Stimulated activated naive CD8-positive, alpha-beta T cell treated with anti-CD3 and anti-CD28 coated beads, Interleukin-15, Interleukin-2, amounts not matched to agents 100 U/mL and 50 U/mL, for 24 hours (primary cell): ENCODE results near the gene SCGB2B2.
A peak's percentile ranks its signal among the peaks of the same experiment; 100 is the strongest.
"Not testable (repeated sequence)": the region's sequence is repeated elsewhere in the genome, so short reads cannot be mapped to it uniquely, and the experiment has no call there.

ENCODE experiments used
- ATAC-seq: fragments of 150-1000 bp; cut with Tn5 transposase; one replicate; pipeline ENCODE4 v1.10.0; 2021
- DNase-seq: peaks from one replicate; pipeline ENCODE4 v3.0.0; 2021

The SCGB2B2 gene

DNA sequence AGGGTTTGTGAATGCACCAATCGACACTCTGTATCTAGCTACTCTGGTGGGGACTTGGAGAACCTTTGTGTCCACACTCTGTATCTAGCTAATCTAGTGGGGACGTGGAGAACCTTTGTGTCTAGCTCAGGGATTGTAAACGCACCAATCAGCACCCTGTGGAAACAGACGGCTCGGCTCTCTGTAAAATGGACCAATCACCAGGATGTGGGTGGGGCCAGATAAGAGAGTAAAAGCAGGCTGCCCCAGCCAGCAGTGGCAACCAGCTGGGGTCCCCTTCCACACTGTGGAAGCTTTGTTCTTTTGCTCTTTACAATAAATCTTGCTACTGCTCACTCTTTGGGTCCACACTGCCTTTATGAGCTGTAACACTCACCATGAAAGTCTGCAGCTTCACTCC lies 8.3 kb downstream of the SCGB2B2 start:
- not testable (repeated sequence) for ATAC-seq

DNA sequence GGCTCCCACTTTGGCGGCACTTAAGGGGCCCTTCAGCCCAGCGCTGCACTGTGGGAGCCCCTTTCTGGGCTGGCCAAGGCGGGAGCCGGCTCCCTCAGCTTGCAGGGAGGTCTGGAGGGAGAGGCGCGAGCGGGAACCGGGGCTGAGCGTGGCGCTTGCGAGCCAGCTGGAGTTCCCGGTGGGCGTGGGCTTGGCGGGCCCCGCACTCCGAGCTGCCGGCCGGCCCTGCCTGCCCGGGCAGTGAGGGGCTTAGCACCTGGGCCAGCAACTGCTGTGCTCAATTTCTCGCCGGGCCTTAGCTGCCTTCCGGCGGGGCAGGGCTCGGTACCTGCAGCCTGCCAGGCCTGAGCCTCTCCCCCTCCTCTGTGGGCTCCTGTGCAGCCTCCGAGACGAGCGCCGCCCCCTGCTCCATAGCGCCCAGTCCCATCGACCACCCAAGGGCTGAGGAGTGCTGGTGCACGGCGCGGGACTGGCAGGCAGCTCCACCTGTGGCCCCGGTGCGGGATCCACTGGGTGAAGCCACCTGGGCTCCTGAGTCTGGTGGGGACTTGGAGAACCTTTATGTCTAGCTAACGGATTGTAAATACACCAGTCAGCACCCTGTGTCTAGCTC lies 8.8 kb downstream of the SCGB2B2 start:
- ATAC-seq = not testable (repeated sequence)

More for the DNA sequence above, 8.3 kb downstream of the SCGB2B2 start:
- DNase-seq = not testable (repeated sequence)

DNA sequence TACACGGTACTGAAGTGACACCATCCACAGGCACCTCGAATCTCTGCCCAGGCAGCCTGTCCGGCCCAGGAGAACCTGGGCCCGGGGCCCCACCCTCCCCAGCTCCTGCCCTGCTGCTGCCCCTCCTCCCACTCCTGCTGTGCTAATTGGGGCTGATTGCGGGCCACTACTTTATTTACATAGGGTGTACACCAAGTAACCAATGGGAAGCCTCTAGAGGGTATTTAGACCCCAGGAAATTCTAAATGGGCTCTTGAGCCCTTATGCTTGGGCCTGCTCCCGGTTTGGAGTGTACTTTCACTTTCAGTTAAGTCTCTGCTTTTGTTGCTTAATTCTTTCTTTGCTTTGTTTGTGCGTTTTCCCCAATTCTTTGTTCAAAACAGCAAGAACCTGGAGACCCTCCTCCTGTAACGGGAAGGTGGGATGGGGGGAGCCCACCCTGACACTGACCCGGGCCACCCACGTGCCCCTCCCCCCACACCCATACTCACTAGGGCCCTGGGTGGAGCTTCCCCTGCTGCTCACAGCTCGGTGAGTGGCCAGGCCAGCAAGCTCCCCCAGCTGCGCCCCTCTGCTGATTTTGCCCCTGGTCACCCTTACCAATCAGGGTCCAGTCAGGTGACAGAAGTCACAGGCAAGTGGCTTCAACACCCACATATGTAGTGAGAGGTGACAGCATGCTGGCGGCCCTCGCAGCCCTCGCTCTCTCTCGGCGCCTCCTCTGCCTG lies 9.4 kb downstream of the SCGB2B2 start:
- DNase-seq = no peak
- ATAC-seq = no peak

More for the DNA sequence above, 8.8 kb downstream of the SCGB2B2 start:
- DNase-seq = not testable (repeated sequence)

DNA sequence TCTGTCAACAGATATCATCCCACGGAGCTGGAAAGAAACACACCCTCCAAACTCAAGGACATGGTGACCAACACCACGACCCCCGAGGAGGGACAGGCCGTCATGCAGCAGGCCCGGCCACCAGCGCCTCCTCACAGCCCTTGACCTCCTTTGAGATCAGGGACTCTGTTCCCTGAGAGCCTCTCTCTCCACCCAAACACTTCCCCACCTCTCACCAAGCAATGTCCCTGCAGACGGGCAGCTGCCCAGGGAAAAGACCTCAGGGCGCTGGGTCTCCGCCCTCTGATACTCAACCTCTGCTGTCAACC lies 10.0 kb downstream of the SCGB2B2 start:
- ATAC-seq = no peak
- no peak for DNase-seq

DNA sequence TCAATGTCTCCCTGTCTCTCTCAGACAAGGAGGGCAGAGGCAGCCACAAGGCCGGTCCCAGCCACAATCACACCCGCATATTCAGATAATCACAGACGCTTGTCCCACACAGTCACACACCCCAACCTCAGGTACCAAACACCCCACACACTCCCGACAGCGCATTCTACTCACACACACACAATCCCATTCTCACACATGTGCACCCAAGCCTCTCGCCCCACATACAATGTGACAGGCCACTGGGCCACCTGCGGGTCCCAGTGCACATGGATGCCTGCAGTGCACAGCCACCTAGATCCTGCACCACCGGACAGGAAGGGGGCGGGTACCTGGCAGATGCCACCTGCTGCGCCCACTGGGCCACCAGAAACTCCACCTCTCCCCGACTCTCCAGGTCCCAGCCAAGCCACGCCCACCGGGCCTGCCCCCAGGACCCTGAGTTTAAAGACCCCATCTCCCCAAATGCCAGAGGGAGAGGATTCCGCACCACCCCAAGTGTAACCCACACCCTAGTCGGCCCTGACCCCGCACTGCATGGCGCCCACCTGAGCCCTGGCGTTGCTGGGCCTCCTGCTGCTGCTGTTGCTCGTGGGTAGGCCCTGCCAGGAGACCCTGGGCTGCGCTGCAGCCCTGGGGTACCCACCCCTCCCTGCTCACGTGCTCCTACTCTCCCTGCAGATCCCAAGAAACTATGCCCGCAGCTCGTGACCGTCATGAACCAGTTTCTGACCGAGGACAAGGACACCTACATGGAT lies 10.6 kb downstream of the SCGB2B2 start:
- DNase-seq = no peak
- no peak for ATAC-seq

DNA sequence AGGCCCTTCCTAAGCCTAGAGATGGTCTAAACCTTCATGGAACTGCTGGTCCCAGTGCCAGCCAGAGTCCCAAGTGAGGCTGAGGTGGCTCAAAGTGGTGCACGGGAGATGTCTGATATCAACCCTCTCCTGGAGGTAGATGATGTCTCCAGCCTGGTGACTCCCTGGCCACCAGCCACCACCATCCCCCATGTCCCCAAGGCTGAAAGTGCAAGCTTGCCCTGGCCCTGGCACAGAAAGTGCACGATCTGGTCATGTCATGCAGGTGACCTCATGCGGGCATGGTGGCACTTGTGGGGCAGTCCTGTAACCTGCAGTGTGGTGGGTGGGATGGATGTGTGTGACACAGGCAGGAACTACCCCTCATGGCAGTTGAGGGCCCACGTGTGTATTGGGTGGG lies 11.7 kb downstream of the SCGB2B2 start:
- not testable (repeated sequence) for DNase-seq, ATAC-seq

DNA sequence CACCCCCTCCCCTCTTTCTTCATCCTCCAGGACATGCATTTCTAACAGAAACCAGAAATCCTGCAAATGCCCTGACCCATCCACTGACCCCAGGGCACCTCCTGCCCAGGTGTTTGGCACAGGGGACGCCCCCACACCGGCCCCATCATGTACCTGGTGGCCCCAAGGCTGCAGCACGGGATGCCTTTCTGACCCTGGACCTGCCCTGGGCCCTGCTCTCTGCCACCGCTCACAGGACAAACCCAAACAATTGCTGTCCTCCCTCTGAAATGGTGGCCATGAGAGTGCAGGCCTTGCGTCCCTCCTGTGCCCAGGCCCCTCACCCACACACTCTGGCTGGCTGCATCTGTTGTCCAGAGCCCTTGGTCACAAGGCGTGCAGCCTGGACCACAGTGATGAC lies 12.1 kb downstream of the SCGB2B2 start:
- ATAC-seq (no peak), DNase-seq (no peak)

DNA sequence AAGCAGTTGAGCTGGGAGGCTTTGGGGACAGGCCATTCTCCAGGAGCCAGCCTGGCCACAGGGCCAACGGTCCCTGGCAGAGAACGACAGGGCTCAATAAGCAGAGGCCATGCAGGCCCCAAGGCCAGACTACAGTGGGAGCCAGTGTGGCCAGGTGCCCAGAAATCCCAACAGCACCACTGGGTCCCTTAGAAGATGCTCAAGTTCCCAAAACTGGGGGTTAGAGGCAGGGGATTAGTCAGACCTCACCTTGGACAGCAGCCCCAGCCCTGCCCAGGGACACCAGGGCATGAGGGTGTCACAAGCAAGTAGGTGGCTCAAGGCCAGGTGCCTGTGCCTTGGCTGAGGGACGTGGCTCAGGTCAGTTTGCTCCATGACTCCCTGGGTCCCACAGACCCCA lies 12.8 kb downstream of the SCGB2B2 start:
- no peak for ATAC-seq

DNA sequence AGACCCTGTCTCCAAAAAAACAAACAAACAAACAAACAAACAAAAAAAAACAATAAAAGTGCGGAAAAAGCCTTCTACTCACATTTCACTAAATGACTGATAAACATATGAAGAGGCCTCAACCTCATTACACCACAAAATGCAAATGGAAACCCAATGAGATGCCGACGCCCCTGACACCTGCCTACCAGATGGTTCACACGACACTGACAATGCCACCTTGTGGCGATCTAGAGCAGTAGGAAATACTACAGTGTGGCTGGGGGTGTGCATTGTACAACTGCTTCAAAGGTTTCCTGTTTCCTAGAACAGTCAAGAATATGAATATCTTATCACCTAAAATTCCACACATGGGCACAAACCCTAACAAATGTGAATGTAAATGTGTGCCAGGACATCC lies 14.0 kb downstream of the SCGB2B2 start:
- no peak for DNase-seq
- ATAC-seq = peak; percentile 85

More for the DNA sequence above, 12.8 kb downstream of the SCGB2B2 start:
- no peak for DNase-seq

DNA sequence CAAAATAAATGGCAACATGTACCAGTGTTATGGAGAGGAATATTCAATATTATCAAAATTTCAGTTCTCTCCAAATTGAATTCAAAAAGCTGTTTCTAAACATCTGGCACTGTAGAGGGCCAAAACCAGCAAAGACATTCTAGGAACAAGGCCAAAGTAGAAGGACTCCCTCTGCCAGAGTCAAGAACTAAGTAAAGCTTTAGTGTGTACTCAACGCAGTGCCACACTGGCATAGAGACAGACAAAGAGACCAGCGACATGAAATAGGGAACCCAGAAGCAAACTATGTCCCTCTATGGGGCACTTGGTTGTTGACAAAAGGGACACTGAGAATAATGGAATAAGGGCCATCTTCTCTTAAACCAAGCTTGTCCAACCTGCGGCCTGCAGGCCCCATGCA lies 15.6 kb downstream of the SCGB2B2 start:
- ATAC-seq (no peak), DNase-seq (no peak)

DNA sequence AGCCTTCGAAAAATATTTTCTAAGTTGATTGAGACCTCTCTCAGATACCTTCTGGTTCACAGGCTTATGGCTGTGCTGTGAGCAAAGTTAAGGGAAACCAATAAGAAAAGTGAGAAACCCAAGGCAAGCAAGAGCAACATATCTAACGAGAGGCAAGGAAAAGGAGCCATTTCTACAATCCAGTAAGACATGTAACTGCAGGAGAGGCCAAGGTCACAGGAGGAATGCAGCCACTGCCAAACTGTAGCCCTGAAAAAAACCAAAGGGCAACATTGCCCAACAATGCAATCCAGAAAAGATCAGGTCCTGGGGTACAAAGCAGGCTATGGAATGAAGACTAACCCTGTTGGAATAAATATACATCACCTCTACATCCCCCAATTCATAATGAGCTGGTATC lies 21.3 kb downstream of the SCGB2B2 start:
- ATAC-seq (no peak), DNase-seq (no peak)

DNA sequence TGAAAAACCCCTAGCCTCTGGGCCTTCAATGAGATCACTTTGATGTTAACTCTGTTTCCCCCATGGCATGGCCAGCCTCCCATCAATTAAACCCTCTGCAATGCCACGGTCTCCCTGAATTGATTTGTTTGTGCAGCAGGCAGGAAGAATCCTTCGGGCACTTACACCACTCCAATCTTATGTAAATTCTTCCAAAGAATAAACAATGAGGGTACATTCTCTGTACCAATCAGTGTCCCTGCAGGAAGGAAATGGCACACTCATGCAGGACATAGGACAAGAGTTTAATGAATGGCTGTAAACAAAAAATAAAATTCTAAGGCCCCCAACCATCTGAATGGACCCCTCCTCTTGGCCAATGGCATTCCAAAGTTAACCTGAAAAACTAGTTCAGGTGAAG lies 22.2 kb downstream of the SCGB2B2 start:
- ATAC-seq = no peak

DNA sequence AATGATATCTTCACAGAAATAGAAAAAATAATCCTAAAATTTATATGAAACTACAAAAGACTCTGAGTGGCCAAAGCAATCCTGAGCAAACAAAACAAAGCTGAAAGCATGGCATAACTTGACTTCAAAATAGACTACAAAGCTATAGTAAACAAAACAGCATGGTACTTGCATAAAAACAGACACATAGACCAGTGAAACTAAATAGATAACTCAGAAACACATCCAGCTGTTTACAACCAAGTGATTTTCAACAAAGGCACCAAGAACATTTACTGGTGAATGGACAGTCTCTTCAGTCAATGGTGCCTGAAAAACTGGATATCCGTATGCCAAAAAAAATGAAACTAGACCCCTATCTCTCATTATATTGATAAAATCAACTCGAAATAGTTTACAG lies 25.2 kb downstream of the SCGB2B2 start:
- no peak for ATAC-seq
- DNase-seq = no peak

More for the DNA sequence above, 22.2 kb downstream of the SCGB2B2 start:
- DNase-seq = no peak

DNA sequence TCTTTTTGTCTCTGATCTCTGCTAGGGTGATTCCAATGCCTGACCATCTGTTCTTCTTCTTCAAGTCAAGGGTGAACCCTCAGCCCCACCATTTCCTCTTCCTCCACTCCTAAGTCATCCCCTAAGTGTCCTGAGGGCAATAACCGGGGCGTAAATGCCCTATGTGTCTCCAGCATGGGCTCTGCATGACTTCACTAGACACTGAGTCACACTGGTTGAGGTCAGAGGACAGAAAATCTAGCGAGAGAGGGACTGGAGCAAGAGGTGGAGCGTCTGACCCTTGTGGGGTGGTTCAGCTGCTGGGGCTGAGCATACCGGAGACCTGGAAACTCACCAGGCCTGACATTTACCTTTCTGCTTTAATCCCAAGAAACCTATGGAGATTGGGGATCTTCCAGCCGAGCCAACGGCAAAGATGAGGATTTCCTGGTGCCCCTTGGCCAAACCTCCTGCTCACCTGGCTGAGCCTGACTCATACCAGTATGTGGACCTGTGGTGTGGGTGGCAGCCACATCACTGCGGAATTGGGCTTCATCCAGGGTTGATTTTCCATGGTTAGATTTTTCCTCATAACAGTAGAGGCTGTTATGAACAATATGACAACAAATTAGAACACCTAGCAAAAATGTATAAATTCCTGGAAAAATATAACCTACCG lies 26.9 kb downstream of the SCGB2B2 start:
- no peak for ATAC-seq
- no peak for DNase-seq

DNA sequence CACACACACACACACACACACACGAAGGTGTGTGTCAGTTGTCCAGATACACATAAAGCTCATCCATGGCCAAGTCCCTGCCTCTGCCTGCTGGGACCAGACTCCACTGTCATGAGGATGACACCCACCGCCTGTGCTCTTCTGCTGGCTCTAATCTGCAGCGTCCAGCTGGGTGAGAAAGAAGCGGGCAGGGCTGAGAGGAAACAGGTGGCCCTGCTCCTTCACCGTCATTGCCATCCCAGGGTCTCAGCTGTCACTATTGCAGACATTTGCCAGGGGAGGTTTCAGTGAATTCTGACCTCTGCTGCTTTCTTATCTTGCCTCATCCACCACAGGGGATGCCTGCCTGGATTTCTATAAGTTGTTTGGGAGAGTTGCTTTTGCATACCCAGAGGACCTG lies 31.4 kb downstream of the SCGB2B2 start:
- ATAC-seq = no peak

DNA sequence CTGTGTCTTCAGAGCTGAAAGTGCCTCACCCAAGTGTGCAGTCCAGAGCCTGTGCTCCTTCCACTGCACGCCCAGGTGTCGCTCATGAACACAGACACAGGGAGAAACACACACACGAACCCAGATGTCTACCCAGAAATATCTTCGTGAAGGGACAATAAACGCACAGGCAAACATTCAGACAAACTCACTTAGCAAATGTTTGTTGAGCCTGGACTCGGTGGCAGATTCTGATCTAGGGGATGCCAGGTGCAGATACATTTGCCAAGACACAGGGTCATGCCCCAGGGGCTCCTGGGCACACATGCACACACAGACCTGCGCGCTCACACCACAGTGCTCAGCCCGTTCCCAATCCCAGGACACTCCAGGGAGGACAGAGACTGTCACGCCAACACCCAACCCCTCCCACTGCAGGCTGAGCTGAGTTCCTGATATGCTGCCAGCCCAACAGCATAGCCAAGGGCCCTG lies 31.9 kb downstream of the SCGB2B2 start:
- no peak for DNase-seq
- ATAC-seq = no peak

More for the DNA sequence above, 31.4 kb downstream of the SCGB2B2 start:
- DNase-seq = no peak

DNA sequence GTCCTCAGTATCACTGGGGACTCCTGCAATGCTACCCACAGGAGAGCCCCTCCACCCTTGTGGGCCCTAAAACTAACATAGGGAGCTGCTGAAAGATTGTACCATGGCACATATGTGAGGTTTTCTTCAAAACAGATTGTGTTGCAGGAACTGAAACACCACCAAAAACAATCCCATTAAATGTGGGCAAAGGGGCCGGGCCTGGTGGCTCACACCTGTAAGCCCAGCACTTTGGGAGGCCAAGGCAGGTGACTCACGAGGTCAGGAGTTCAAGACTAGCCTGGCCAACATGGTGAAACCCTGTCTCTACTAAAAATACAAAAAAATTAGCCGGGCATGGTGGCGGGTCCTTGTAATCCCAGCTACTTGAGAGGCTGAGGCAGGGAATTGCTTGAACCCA lies 34.7 kb downstream of the SCGB2B2 start:
- ATAC-seq = no peak
- no peak for DNase-seq

DNA sequence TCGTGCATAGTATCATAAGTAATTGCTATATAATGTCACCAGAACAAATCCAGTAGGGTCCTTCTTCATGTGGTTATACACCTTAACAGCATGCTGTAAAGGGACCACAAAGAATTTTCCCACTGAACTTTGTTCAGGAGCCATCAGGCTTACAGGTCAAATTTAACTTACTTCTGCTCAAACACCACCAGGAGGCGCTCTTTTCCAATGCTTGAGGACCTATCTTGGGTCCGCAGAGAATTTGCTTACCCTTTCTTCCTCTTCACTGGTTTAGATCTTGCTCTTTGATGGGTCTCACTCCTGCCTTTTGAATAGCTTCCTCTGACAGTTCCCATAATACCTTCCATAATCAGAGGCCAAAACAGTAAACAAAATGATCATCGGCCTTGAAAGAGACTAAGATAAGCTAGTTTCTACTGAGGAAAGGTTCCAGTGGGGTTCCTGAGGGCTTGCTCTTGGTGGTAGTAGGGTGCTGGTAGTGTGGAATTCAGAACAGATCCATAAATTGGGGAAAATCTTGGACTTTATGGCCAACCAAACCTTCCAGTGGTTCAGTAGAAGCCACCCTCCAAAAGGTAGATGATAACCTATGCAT lies 37.4 kb downstream of the SCGB2B2 start:
- peak; percentile 49 for ATAC-seq
- peak; percentile 60 for DNase-seq

DNA sequence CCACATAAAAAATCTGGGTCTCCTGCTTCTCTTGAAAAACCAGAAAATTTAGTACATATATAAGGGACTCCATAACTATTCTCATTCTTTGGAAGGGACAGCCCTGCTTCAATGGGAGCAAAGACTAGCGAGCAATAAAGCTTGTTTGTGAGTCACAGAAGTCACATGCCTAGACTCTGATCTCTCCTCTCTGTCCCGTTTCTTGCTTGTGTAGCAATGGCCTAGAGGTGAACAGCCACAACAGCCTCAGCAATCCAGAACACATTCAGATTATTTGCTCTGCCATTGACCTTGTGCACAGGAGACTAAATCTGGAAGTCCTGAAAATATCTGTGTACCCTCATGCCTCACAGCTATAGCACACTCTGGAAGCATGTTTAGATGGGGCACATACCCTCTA lies 43.2 kb downstream of the SCGB2B2 start:
- no peak for ATAC-seq
- no peak for DNase-seq
